ENCODE data around the gene LRRC4B.

DNA sequence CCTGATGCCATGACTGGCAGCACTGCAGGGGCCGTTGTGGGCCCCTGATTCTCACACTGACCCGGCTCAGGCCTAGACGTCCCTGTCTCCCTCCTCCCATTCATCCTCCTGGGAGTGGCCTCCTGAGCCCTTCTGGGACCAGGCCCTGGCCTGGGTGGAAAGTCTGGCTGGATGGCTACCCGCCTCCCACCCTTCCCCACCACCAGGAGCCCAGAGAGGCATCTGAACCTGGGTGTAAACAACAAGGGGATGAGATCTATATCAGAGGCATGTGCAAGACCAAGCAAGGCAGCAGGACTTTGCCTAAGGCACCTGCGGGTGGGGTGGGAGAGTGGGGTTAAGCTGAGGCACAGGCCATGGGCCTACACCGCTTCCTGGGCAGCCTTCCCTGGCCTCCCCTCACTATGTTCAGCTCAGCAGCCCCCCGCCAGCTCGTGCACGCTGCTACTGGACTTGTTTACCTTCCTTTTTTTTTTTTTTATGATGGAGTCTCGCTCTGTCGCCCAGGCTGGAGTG lies 32.5 kb downstream of the LRRC4B start:
- TF ChIP-seq, protein P1, sequence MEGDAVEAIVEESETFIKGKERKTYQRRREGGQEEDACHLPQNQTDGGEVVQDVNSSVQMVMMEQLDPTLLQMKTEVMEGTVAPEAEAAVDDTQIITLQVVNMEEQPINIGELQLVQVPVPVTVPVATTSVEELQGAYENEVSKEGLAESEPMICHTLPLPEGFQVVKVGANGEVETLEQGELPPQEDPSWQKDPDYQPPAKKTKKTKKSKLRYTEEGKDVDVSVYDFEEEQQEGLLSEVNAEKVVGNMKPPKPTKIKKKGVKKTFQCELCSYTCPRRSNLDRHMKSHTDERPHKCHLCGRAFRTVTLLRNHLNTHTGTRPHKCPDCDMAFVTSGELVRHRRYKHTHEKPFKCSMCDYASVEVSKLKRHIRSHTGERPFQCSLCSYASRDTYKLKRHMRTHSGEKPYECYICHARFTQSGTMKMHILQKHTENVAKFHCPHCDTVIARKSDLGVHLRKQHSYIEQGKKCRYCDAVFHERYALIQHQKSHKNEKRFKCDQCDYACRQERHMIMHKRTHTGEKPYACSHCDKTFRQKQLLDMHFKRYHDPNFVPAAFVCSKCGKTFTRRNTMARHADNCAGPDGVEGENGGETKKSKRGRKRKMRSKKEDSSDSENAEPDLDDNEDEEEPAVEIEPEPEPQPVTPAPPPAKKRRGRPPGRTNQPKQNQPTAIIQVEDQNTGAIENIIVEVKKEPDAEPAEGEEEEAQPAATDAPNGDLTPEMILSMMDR (IDR thresholded peaks at IDR 0.05), result no peak
- no peak for TF ChIP-seq POLR2A (IDR thresholded peaks at IDR 0.05)
